HepG2 (cell line): Measurements from ENCODE around the gene UBAC2. TPM values are rescaled to one million over a fixed set of nuclear protein-coding genes. Genes with fewer than 3 reads are reported as not detected.
A peak's percentile ranks its signal among the peaks of the same experiment; 100 is the strongest.

Experiments used
- ATAC-seq: fragments of 200-7000 bp; cut with Tn5 transposase; 3 replicates; pipeline ENCODE4 v1.9.1; 2020; ENCODE audit warnings: mild to moderate bottlenecking, moderate library complexity
- BruUV-seq: library from RNA; stranded (reverse); fragments of 400-500 nt; replicated peaks from 2 replicates; lab custom pipeline; 2021; lab: Mats Ljungman, UMichigan
- CTCF ChIA-PET: fragments of 300-600 bp; formaldehyde crosslinking; extraction: SDS; loops from one replicate; lab custom pipeline; 2021; ENCODE audit warnings: low total read pairs, inconsistent platforms, low intra/inter-chr PET ratio; lab: Yijun Ruan, JAX
- POLR2A ChIA-PET: fragments of 350-600 bp; sonication (Branson Sonifier 250); formaldehyde crosslinking; loops from one replicate; lab custom pipeline; 2020; ENCODE audit warnings: antibody characterized with exemption, inconsistent platforms; lab: Yijun Ruan, JAX
- DNase-seq: peaks from one replicate; pipeline ENCODE4 v3.0.0-alpha.2; 2015; ENCODE audit warnings: low spot score
- FAIRE-seq: peaks from 3 replicates; lab custom pipeline; 2011; peaks lifted over from hg19 to GRCh38; lab: Jason Lieb, UNC
- H2AFZ ChIP-seq: one replicate; pipeline ENCODE4 v1.6.1; 2011; ENCODE audit warnings: low read length, inconsistent platforms
- H3K27ac ChIP-seq: fragments of 300-600 bp; 3 replicates; pipeline ENCODE4 v1.8.0; 2011; ENCODE audit warnings: mixed run types, mild to moderate bottlenecking, mixed read lengths, low read length, inconsistent platforms; ENCODE audit not compliant: insufficient read depth; ENCODE audit errors: extremely low read length
- H3K27me3 ChIP-seq, 2 experiments: fragments of 200-600 bp in 1 of 2; 2 replicates in 1 of 2; 3 replicates in 1 of 2; pipeline versions ENCODE4 v1.6.0 to v1.8.0; 2011; ENCODE audit warnings: low read length in 2 of 2, mild to moderate bottlenecking in 2 of 2, moderate library complexity in 2 of 2, inconsistent platforms in 1 of 2; ENCODE audit not compliant: insufficient read depth in 2 of 2, control insufficient read depth in 1 of 2
- H3K36me3 ChIP-seq, 2 experiments: fragments of 200-600 bp in 1 of 2; replicated peaks in 1 of 2; 2 replicates in 1 of 2; 3 replicates in 1 of 2; pipeline versions ENCODE4 v1.5.1 to v1.8.0; 2011; ENCODE audit warnings: low read length in 2 of 2, inconsistent platforms in 1 of 2; ENCODE audit not compliant: insufficient read depth in 2 of 2, control insufficient read depth in 1 of 2
- H3K4me1 ChIP-seq: 2 replicates; pipeline ENCODE4 v1.5.1; 2012; ENCODE audit warnings: low read length, inconsistent platforms; ENCODE audit not compliant: insufficient read depth
- H3K4me2 ChIP-seq: 2 replicates; pipeline ENCODE4 v1.6.0; 2011; ENCODE audit warnings: low read depth, low read length, inconsistent platforms
- H3K4me3 ChIP-seq, 3 experiments: fragments of 200-600 bp in 1 of 3; sonication (generic), shearing (Covaris generic) in 1 of 3; replicated peaks in 1 of 3; 2 replicates each; pipeline ENCODE4 v1.5.1; 2011 to 2016; ENCODE audit warnings: low read length in 3 of 3, inconsistent platforms in 2 of 3, low read depth in 2 of 3, mild to moderate bottlenecking in 2 of 3, control low read depth in 1 of 3, mixed read lengths in 1 of 3; ENCODE audit not compliant: insufficient read depth in 1 of 3
- H3K79me2 ChIP-seq: one replicate; pipeline ENCODE4 v1.6.1; 2011; ENCODE audit warnings: low read length, inconsistent platforms; ENCODE audit not compliant: insufficient read depth
- H3K9ac ChIP-seq: 2 replicates; pipeline ENCODE4 v1.6.0; 2011; ENCODE audit warnings: mild to moderate bottlenecking, low read depth, low read length, inconsistent platforms; ENCODE audit not compliant: insufficient read depth
- H3K9me3 ChIP-seq: 2 replicates; pipeline ENCODE4 v1.5.1; 2012; ENCODE audit warnings: mild to moderate bottlenecking, low read length
- H4K20me1 ChIP-seq: 2 replicates; pipeline ENCODE4 v1.6.0; 2011; ENCODE audit warnings: inconsistent platforms, mild to moderate bottlenecking, low read length, moderate library complexity; ENCODE audit not compliant: insufficient read depth
- ATM ChIP-seq: fragments of 450-650 bp; IDR thresholded peaks from 2 replicates; pipeline ENCODE4 v1.7.1; 2017; ENCODE audit warnings: mild to moderate bottlenecking, borderline replicate concordance
- CBFB ChIP-seq: sonication (generic); formaldehyde crosslinking; IDR thresholded peaks from 2 replicates; pipeline ENCODE4 v1.4.0; 2020; ENCODE audit warnings: missing genetic modification reagents
- ELF3 ChIP-seq: IDR thresholded peaks from 2 replicates; pipeline ENCODE4 v1.6.1; 2016; ENCODE audit warnings: missing genetic modification reagents, missing compliant biosample characterization
- GLI4 ChIP-seq: sonication (generic); formaldehyde crosslinking; IDR thresholded peaks from 2 replicates; pipeline ENCODE4 v1.5.1; 2020; ENCODE audit warnings: missing genetic modification reagents, mild to moderate bottlenecking, moderate library complexity, borderline replicate concordance
- ISX ChIP-seq: sonication (generic); formaldehyde crosslinking; conservative IDR thresholded peaks from 2 replicates; pipeline ENCODE4 v1.5.0; 2020; ENCODE audit warnings: missing genetic modification reagents
- MTF2 ChIP-seq: sonication (generic); formaldehyde crosslinking; IDR thresholded peaks from 2 replicates; pipeline ENCODE4 v1.5.0; 2020; ENCODE audit warnings: missing genetic modification reagents, borderline replicate concordance
- MXD4 ChIP-seq: IDR thresholded peaks from 2 replicates; pipeline ENCODE4 v1.6.1; 2016; ENCODE audit warnings: mild to moderate bottlenecking, missing biosample characterization, missing genetic modification reagents
- PRMT3 ChIP-seq: sonication (generic); formaldehyde crosslinking; IDR thresholded peaks from 2 replicates; pipeline ENCODE4 v1.8.1; 2022; ENCODE audit warnings: low read depth, mild to moderate bottlenecking, moderate library complexity, missing genetic modification reagents, borderline replicate concordance
- SMAD3 ChIP-seq: sonication (generic); formaldehyde crosslinking; IDR thresholded peaks from 2 replicates; pipeline ENCODE4 v1.4.0; 2020; ENCODE audit warnings: missing genetic modification reagents
- TRIM22 ChIP-seq: fragments of 450-650 bp; IDR thresholded peaks from 2 replicates; pipeline ENCODE4 v1.6.1; 2017
- WIZ ChIP-seq: sonication (generic); formaldehyde crosslinking; IDR thresholded peaks from 2 replicates; pipeline ENCODE4 v1.5.1; 2020; ENCODE audit warnings: mild to moderate bottlenecking, missing genetic modification reagents
- ZNF557 ChIP-seq: sonication (generic); formaldehyde crosslinking; IDR thresholded peaks from 2 replicates; pipeline ENCODE4 v1.4.0; 2020; ENCODE audit warnings: missing genetic modification reagents
- ZNF615 ChIP-seq: sonication (generic); formaldehyde crosslinking; IDR thresholded peaks from 2 replicates; pipeline ENCODE4 v1.5.0; 2020; ENCODE audit warnings: mild to moderate bottlenecking, missing genetic modification reagents, borderline replicate concordance
- ZNF766 ChIP-seq: sonication (generic); formaldehyde crosslinking; IDR thresholded peaks from 2 replicates; pipeline ENCODE4 v1.5.0; 2020; ENCODE audit warnings: missing genetic modification reagents, borderline replicate concordance
- whole genome bisulfite sequencing: methylation state at CpG from one replicate; pipeline ENCODE4 v1.1.6; 2017; ENCODE audit warnings: low lambda C conversion rate; 5-methylcytosine and 5-hydroxymethylcytosine counted together
- in situ Hi-C: cut with HindIII; loops from 2 replicates; pipeline ENCODE4 v1.10.0; 2017; ENCODE audit warnings: low pct_unique_long_range_greater_than_20kb; ENCODE audit not compliant: extremely low pct_ligation_motif_present
- intact Hi-C: fragments of 100-400 bp; cut with micrococcal nuclease; formaldehyde crosslinking; loops from one replicate; pipeline ENCODE4 v1.10.0; 2022; ENCODE audit not compliant: unreplicated experiment
- polyA plus RNA-seq, 8 experiments: library from polyadenylated mRNA; depleted of rRNA in 3 of 8; stranded (reverse) in 7 of 8; unstranded in 1 of 8; fragments of >200 nt; fragmentation: Illumina TruSeq in 4 of 8; extraction: Trizol in 4 of 8; gene quantifications; 2 replicates each; pipeline versions ENCODE4 v1.2.1 to v1.2.3, GENCODE V29; 2011 to 2016; ENCODE audit warnings: low read depth in 4 of 8, missing spikeins in 1 of 8, mixed read lengths in 1 of 8; ENCODE audit not compliant: insufficient read depth in 1 of 8
- total RNA-seq, 5 experiments: library from RNA; depleted of rRNA; stranded (reverse); fragments of >200 nt; fragmentation: Illumina TruSeq; extraction: Trizol; gene quantifications; 2 replicates each; pipeline ENCODE4 v1.2.3, GENCODE V29; 2016; ENCODE audit warnings: low read depth in 1 of 5
- TF ChIP-seq, protein P1 (sequence below): sonication (generic); formaldehyde crosslinking; IDR thresholded peaks from 2 replicates; pipeline ENCODE4 v1.5.1; 2020; ENCODE audit warnings: missing genetic modification reagents, mild to moderate bottlenecking, borderline replicate concordance

Gene UBAC2
- total and polyA plus RNA-seq, 2 of the 13 experiments (the other 11 are each of a cell fraction or from before 2014, with no cell fraction given), result 61.3 to 80.8 TPM

GRCh38 chr13:99399623-99399974, 198.9 kb downstream of the UBAC2 start (continued):
- TF ChIP-seq TRIM22 (no peak), ZNF766 (CRISPR knock-in tag) (no peak), ATM (no peak), CBFB (no peak), ZNF615 (CRISPR knock-in tag) (no peak), GLI4 (CRISPR knock-in tag) (no peak), PRMT3 (CRISPR knock-in tag) (no peak)

DNA sequence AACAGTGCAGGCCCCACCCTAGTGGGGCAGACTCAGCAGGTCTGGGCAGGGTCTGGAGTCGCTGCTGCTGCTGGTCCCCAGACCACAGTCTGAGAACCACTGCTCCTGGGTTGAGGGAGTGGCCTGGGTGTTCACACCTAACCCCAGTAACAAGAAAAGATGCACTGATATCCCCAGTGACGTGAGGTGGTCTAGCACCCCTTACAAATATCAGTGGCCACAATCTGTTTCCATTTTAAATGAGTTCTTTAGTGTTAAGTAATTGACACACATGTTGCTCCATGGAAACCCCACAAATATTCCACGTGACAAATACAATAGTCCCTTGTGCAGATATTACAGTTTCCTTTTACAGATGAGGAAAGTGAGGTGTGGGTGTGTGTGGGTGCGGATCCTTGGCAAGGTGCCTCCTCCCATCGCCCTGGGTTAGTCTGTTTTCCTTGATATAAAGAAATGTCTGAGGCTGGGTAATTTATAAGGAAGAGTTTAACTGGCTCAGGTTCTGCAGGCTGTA, 202.9 kb downstream of the UBAC2 start:
- H3K4me2 ChIP-seq, result peak overlapping the region; percentile 77; the same call in 1 of the 2 replicates
- no peaks in the 10 kb centered on the region for H3K9me3 ChIP-seq
- ChIA-PET POLR2A (no interaction called here), CTCF (no interaction called here)
- FAIRE-seq, result no peak
- intact Hi-C loops (no loop called here), in situ Hi-C loops (no loop called here)
- no TSS peak for BruUV-seq
- no peaks in the 10 kb centered on the region for H4K20me1 ChIP-seq
- H3K27ac ChIP-seq, result no peak overlapping the region
- TF ChIP-seq MTF2 (CRISPR knock-in tag) (no peak), MXD4 (CRISPR knock-in tag) (no peak), SMAD3 (CRISPR knock-in tag) (no peak), ELF3 (CRISPR knock-in tag) (no peak), ISX (CRISPR knock-in tag) (no peak), WIZ (CRISPR knock-in tag) (no peak), ZNF557 (CRISPR knock-in tag) (no peak)
- TF ChIP-seq, protein P1, sequence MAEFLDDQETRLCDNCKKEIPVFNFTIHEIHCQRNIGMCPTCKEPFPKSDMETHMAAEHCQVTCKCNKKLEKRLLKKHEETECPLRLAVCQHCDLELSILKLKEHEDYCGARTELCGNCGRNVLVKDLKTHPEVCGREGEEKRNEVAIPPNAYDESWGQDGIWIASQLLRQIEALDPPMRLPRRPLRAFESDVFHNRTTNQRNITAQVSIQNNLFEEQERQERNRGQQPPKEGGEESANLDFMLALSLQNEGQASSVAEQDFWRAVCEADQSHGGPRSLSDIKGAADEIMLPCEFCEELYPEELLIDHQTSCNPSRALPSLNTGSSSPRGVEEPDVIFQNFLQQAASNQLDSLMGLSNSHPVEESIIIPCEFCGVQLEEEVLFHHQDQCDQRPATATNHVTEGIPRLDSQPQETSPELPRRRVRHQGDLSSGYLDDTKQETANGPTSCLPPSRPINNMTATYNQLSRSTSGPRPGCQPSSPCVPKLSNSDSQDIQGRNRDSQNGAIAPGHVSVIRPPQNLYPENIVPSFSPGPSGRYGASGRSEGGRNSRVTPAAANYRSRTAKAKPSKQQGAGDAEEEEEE (CRISPR knock-in tag), result no peak
- no peak overlapping the region for H3K9ac ChIP-seq
- no peak overlapping the region for H3K4me3 ChIP-seq
- no peak for DNase-seq
- no peaks in the 10 kb centered on the region for H3K36me3 ChIP-seq
- no peak for ATAC-seq
- peaks cover 13% of the 10 kb centered on the region for H3K4me1 ChIP-seq
- H2AFZ ChIP-seq, result no peak overlapping the region
- H3K27me3 ChIP-seq, result peaks cover 3 to 19% of the 10 kb centered on the region in 2 experiments; a peak in 4 of 5 replicates
- no peaks in the 10 kb centered on the region for H3K79me2 ChIP-seq
- 17% methylated on average over 4 of the region's 5 CpGs for WGBS
